ENCODE results near the gene RAP2B.

The RAP2B gene

GRCh38 chr3:153161714-153162512 lies at the start of gene RAP2B:
Gene RAP2B (plus strand): TSS chr3:153162226. CDS start chr3:153162694, 468 bp downstream.
- TF ChIP-seq, protein P1, sequence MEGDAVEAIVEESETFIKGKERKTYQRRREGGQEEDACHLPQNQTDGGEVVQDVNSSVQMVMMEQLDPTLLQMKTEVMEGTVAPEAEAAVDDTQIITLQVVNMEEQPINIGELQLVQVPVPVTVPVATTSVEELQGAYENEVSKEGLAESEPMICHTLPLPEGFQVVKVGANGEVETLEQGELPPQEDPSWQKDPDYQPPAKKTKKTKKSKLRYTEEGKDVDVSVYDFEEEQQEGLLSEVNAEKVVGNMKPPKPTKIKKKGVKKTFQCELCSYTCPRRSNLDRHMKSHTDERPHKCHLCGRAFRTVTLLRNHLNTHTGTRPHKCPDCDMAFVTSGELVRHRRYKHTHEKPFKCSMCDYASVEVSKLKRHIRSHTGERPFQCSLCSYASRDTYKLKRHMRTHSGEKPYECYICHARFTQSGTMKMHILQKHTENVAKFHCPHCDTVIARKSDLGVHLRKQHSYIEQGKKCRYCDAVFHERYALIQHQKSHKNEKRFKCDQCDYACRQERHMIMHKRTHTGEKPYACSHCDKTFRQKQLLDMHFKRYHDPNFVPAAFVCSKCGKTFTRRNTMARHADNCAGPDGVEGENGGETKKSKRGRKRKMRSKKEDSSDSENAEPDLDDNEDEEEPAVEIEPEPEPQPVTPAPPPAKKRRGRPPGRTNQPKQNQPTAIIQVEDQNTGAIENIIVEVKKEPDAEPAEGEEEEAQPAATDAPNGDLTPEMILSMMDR (IDR thresholded peaks at IDR 0.05), result no peak

- TF ChIP-seq, protein P1 (IDR thresholded peaks at IDR 0.05), result no peak
Observed at GRCh38 chr3:153113541-153113940, 48.5 kb upstream of the RAP2B start.

DNA sequence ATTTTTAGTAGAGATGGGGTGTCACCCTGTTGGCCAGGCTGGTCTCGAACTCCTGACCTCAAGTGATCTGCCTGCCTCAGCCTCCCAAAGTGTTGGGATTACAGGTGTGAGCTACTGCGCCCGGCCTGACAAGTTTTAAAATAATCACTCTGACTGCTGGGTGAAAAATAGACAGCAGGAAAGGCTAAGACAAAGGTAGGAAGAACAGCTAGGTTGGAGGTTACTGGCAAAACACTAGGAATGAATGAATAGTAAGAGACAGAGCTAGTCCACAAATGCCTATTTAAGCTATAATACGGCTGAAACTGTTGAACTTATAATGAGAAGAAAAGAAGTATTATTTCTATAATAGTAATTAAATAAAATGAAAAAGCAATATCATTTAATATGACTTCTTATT lies 46.7 kb upstream of the RAP2B start:
- TF ChIP-seq, protein P1 (IDR thresholded peaks at IDR 0.05), result no peak

GRCh38 chr3:153127788-153128187 lies 34.2 kb upstream of the RAP2B start:
- TF ChIP-seq, protein P1 (IDR thresholded peaks at IDR 0.05), result no peak

DNA sequence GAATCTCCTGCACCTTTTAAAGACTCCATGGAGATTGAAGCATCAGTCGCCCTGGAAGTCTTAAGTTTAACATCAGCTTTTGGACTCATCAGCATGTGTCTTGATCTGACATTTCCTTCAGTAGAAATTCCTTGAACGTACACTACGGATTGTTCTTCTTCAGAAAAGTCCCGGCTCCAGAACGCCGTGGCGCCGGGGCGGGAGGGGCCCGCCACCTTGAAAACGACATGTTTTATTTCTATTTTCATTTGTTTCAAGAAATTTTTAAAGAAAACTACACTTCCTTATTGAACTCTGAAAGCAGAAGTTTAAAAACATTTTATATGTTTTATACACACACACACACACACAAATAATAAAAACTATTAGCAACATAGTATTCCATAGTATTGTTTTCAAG lies 32.6 kb upstream of the RAP2B start:
- TF ChIP-seq, protein P1 (IDR thresholded peaks at IDR 0.05), result no peak

GRCh38 chr3:153129866-153130265 lies 32.2 kb upstream of the RAP2B start:
- TF ChIP-seq, protein P1 (IDR thresholded peaks at IDR 0.05), result no peak

DNA sequence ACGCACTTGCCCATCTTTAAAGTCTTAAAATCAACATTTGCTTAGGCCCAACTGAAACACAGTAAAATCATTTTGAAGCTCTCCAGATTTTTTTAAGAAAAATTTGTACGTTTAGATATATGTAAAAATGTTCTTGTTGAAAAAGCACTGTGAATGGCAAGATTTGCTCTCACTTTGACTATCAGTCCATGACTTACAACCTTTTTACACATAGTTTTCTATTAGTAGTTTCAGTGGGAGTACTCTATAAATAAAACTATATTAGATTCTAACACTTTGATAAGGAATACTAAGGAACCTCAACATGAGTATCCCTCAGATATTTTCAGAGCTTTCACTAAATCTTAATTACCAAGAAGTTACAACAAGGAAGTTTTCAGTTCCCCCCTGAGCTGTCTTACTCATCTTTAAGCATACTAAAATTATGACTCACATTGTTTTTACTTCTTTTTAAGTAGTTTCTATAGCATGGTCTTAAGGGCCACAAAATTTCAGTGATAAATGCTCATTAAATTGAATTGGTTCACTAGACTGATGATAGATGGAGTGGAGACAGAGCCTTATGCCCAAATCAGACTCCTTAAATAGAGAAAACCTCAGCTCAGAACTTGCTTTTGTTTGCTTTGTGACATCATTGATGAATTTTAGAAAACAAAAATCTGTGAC lies 31.6 kb upstream of the RAP2B start:
- TF ChIP-seq, protein P1 (IDR thresholded peaks at IDR 0.05), result no peak
